HAP-1 (cell line): ENCODE measurements around the gene HOXB4.

Experiments used
- DNase-seq, 2 experiments: peaks; one replicate each; pipeline ENCODE4 v3.0.0-alpha.2; 2016 to 2020; ENCODE audit warnings: low spot score in 2 of 2
- H3K27me3 ChIP-seq: fragments of 250-450 bp; sonication (Bioruptor Pico); 2 replicates; pipeline ENCODE4 v1.5.1; 2020; ENCODE audit warnings: low read depth, mild to moderate bottlenecking, moderate library complexity
- H3K36me3 ChIP-seq: fragments of 250-450 bp; sonication (Bioruptor Pico); replicated peaks from 2 replicates; pipeline ENCODE4 v1.5.1; 2020; ENCODE audit warnings: mild to moderate bottlenecking
- H3K4me1 ChIP-seq: fragments of 250-450 bp; sonication (Bioruptor Pico); 2 replicates; pipeline ENCODE4 v1.5.1; 2020; ENCODE audit warnings: mild to moderate bottlenecking
- H3K4me3 ChIP-seq: fragments of 250-450 bp; sonication (Bioruptor Pico); 2 replicates; pipeline ENCODE4 v1.5.1; 2020; ENCODE audit warnings: mild to moderate bottlenecking, moderate library complexity
- H3K9me3 ChIP-seq: fragments of 250-450 bp; sonication (Bioruptor Pico); 2 replicates; pipeline ENCODE4 v1.5.1; 2020; ENCODE audit warnings: mild to moderate bottlenecking, moderate library complexity
- in situ Hi-C: fragments of 300-500 bp; cut with MboI; formaldehyde crosslinking; loops from 3 replicates; pipeline ENCODE4 v1.14.3; 2020; ENCODE audit warnings: low sequenced_read_pairs, inconsistent platforms, mixed read lengths

Gene HOXB4

GRCh38 chr17:48619826-48620449 is 41.8 kb upstream of the HOXB4 start:
- in situ Hi-C loops, result loop anchor here (5.0 kb wide), 1 partner anchor 593 kb away; no protein-coding TSS in a partner anchor
- Histone ChIP-seq H3K27me3 (peaks cover 92% of the 10 kb centered on the region), H3K9me3 (no peaks in the 10 kb centered on the region), H3K4me1 (no peaks in the 10 kb centered on the region; the same call in 1 of the 2 replicates), H3K4me3 (no peak overlapping the region), H3K36me3 (no peaks in the 10 kb centered on the region)
- no peak for DNase-seq

GRCh38 chr17:48618256-48618896 is 40.2 kb upstream of the HOXB4 start:
- no peaks in the 10 kb centered on the region for H3K36me3 ChIP-seq
- H3K4me1 ChIP-seq, result no peaks in the 10 kb centered on the region; the same call in 1 of the 2 replicates
- in situ Hi-C loops, result no loop called here
- peak; percentile 84 to 90 for DNase-seq
- H3K9me3 ChIP-seq, result no peaks in the 10 kb centered on the region
- H3K27me3 ChIP-seq, result peaks cover 89% of the 10 kb centered on the region
- peak overlapping the region; percentile 15 for H3K4me3 ChIP-seq

- no peaks in the 10 kb centered on the region for H3K9me3 ChIP-seq
- no peak overlapping the region for H3K4me3 ChIP-seq
- H3K36me3 ChIP-seq, result no peaks in the 10 kb centered on the region
- in situ Hi-C loops, result no loop called here
- peaks cover 82% of the 10 kb centered on the region for H3K27me3 ChIP-seq
- no peak for DNase-seq
- no peaks in the 10 kb centered on the region; the same call in 1 of the 2 replicates for H3K4me1 ChIP-seq
Observed at GRCh38 chr17:48617471-48618255, 39.5 kb upstream of the HOXB4 start.

- Histone ChIP-seq H3K4me1 (peaks cover under 1% of the 10 kb centered on the region; the same call in 1 of the 2 replicates), H3K9me3 (no peaks in the 10 kb centered on the region), H3K36me3 (no peaks in the 10 kb centered on the region), H3K4me3 (no peak overlapping the region), H3K27me3 (peaks cover 74% of the 10 kb centered on the region)
- in situ Hi-C loops, result no loop called here
- DNase-seq, result no peak
Observed at GRCh38 chr17:48616717-48617470, 38.7 kb upstream of the HOXB4 start.

- Histone ChIP-seq H3K4me1 (peaks cover 2% of the 10 kb centered on the region; the same call in 1 of the 2 replicates), H3K9me3 (no peaks in the 10 kb centered on the region), H3K27me3 (peaks cover 68% of the 10 kb centered on the region), H3K4me3 (no peak overlapping the region), H3K36me3 (no peaks in the 10 kb centered on the region)
- no peak for DNase-seq
- in situ Hi-C loops, result no loop called here
Observed at GRCh38 chr17:48615963-48616716, 38.0 kb upstream of the HOXB4 start.

GRCh38 chr17:48615047-48615962 is 37.2 kb upstream of the HOXB4 start, which contains the start of gene HOXB8:
TSS of gene HOXB8 (minus strand) at chr17:48615292. CDS start at chr17:48614704, 588 bp downstream.
- H3K4me3 ChIP-seq, result no peak within 1 kb of the TSS
- DNase-seq, result no peak
- H3K36me3 ChIP-seq, result no peaks in the 10 kb centered on the region
- in situ Hi-C loops, result no loop called here
- no peaks in the 10 kb centered on the region for H3K9me3 ChIP-seq
- H3K4me1 ChIP-seq, result peaks cover 2% of the 10 kb centered on the region; the same call in 1 of the 2 replicates
- peaks cover 64% of the 10 kb centered on the region for H3K27me3 ChIP-seq

DNA sequence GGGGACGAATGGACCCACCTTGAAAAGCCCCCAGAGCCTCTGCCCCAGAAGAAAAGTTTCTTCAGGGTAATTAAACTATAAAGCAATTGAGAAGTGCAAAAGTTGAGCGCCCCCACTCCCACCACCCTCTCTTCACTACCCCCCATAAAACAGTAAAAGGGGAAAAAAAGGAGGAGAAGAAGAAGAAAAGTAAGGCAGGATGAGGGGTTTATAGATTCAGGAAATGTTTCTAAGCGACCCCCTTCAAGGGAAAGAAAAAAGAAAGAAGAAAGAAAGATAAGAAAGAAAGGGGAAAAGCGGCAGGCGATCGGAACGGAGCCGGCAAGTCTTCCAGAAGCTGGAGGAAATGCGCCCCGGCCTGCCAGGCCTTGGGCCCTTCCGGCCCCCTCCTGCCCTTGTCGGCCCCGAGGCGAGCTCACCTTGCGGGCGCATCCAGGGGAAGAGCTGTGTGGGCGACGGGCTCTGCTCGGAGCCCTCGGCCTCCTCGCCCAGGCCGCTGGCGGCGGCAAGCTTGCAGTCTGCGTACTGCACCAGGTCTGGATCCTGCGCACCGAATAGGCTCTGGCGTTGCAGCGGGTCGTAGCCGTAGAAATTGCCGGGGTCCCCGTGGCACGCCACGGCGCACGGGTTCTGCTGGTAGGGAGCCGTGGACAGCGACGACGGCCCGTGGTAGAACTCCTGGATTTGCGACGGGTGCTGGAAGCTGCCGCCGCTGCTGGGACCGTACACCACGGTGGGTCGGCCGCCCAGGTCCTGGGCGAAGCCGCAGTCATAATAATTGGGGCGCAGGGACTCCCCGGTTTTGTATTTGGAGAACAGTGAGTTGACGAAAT is 35.9 kb upstream of the HOXB4 start:
- Histone ChIP-seq H3K4me1 (peaks cover 2% of the 10 kb centered on the region; the same call in 1 of the 2 replicates), H3K27me3 (peaks cover 53% of the 10 kb centered on the region), H3K9me3 (no peaks in the 10 kb centered on the region), H3K36me3 (no peaks in the 10 kb centered on the region), H3K4me3 (no peak overlapping the region)
- in situ Hi-C loops, result no loop called here
- DNase-seq, result no peak

GRCh38 chr17:48612854-48613691 is 34.9 kb upstream of the HOXB4 start:
- peak; percentile 47 to 70 for DNase-seq
- in situ Hi-C loops, result no loop called here
- peak overlapping the region; percentile 27 for H3K4me3 ChIP-seq
- H3K27me3 ChIP-seq, result peaks cover 44% of the 10 kb centered on the region
- H3K36me3 ChIP-seq, result no peaks in the 10 kb centered on the region
- no peaks in the 10 kb centered on the region for H3K9me3 ChIP-seq
- peaks cover 2% of the 10 kb centered on the region; the same call in 1 of the 2 replicates for H3K4me1 ChIP-seq

- peak; percentile 53 to 58 for DNase-seq
- in situ Hi-C loops, result no loop called here
- no peaks in the 10 kb centered on the region for H3K36me3 ChIP-seq
- no peaks in the 10 kb centered on the region for H3K9me3 ChIP-seq
- H3K4me3 ChIP-seq, result peak overlapping the region; percentile 27
- peaks cover 38% of the 10 kb centered on the region for H3K27me3 ChIP-seq
- H3K4me1 ChIP-seq, result peaks cover 2% of the 10 kb centered on the region; the same call in 1 of the 2 replicates
Observed at GRCh38 chr17:48612456-48612853, 34.3 kb upstream of the HOXB4 start.

- DNase-seq, result peak in 1 of 2 experiments; percentile 71
- Histone ChIP-seq H3K4me3 (no peak overlapping the region), H3K4me1 (peaks cover 2% of the 10 kb centered on the region; the same call in 1 of the 2 replicates), H3K36me3 (no peaks in the 10 kb centered on the region), H3K9me3 (no peaks in the 10 kb centered on the region), H3K27me3 (peaks cover 32% of the 10 kb centered on the region)
- in situ Hi-C loops, result no loop called here
Observed at GRCh38 chr17:48611681-48612455, 33.7 kb upstream of the HOXB4 start.
